GM12865 (cell line): Measurements from ENCODE around the gene DIS3L2.
"Not testable (repeated sequence)": the region's sequence is repeated elsewhere in the genome, so short reads cannot be mapped to it uniquely, and the experiment has no call there.

Experiments
- DNase-seq: peaks from one replicate; pipeline ENCODE4 v3.0.0; 2010; ENCODE audit warnings: low read depth
- H3K4me3 ChIP-seq: 2 replicates; pipeline ENCODE4 v1.5.1; 2011; ENCODE audit warnings: mild to moderate bottlenecking, low read depth, low read length, control low read depth
- TF ChIP-seq, protein P1 (sequence below): IDR thresholded peaks from 2 replicates; pipeline ENCODE4 v1.5.1; 2011; ENCODE audit warnings: low read length, control low read depth, low read depth, inconsistent platforms; ENCODE audit not compliant: insufficient read depth; ENCODE audit errors: missing control alignments

DIS3L2 gene

DNA sequence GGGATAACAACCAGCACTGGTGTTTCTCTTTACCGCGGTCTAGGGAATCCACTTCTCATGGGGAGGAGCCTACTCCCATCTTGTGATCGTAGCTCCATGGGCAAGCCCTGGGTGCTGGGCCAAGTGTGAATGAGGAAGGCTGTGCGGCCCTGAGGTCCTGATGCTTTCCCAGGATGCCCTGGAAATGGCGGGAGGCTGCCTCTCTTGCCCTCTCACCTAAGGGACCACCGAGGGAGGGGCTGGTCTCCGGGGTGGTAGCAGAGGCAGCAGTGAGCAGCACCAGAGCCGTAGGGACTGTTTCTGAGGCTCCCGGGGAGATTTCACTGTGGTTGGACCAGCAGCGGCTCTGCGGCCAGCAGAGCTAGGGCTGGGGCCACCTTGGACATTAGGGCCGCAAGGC is 19.8 kb upstream of the DIS3L2 start:
- TF ChIP-seq, protein P1, sequence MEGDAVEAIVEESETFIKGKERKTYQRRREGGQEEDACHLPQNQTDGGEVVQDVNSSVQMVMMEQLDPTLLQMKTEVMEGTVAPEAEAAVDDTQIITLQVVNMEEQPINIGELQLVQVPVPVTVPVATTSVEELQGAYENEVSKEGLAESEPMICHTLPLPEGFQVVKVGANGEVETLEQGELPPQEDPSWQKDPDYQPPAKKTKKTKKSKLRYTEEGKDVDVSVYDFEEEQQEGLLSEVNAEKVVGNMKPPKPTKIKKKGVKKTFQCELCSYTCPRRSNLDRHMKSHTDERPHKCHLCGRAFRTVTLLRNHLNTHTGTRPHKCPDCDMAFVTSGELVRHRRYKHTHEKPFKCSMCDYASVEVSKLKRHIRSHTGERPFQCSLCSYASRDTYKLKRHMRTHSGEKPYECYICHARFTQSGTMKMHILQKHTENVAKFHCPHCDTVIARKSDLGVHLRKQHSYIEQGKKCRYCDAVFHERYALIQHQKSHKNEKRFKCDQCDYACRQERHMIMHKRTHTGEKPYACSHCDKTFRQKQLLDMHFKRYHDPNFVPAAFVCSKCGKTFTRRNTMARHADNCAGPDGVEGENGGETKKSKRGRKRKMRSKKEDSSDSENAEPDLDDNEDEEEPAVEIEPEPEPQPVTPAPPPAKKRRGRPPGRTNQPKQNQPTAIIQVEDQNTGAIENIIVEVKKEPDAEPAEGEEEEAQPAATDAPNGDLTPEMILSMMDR: no peak
- no peak overlapping the region for H3K4me3 ChIP-seq
- no peak for DNase-seq

DNA sequence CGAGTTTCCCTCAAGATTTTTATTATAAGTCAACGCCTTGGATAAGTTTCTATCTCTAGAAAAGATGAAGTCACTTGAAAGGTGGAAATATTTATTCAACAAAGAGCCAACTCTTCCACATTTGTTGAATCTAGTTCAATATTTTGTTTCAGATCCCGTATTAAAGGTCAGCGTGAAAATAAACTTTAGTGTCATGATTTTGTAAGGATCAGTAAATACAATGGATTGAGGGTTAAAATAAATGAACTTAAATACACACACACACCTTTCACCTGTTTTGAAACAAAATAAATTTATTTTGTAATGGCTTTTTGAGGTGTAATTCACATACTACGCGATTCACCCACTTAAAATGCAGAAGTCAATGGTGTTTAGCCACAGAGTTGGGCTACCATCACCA is 19.3 kb upstream of the DIS3L2 start:
- no peak overlapping the region for H3K4me3 ChIP-seq
- TF ChIP-seq, protein P1: no peak
- no peak for DNase-seq

DNA sequence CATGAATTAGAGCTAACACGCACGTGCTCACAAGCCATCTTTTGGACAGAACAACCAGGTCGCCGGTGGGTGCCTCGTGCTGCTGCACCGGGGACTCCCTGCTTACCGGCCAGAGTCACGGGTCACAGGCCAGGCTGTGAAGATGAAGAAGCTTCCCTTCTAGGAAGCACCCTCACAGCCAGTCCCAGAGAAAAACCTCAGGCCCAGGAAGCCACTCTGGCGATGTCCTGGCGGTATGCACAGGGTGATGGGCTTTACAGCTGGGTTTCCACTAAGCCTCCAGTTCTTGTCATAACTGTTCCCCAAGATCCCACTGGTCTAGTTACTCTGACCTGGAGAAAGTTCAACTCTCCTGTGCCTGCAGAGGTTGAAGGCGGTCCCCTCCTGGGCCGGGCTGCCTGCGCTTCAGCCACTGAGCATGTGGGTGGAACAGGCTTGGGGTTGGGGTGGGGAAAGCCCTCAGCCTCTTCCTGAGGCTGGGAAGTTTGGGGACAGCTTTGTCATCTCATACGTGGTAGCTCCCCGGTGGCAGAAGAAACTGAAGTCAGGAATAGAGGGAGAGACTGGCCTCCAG is 15.2 kb upstream of the DIS3L2 start:
- no peak for DNase-seq
- TF ChIP-seq, protein P1: no peak
- H3K4me3 ChIP-seq: no peak overlapping the region

DNA sequence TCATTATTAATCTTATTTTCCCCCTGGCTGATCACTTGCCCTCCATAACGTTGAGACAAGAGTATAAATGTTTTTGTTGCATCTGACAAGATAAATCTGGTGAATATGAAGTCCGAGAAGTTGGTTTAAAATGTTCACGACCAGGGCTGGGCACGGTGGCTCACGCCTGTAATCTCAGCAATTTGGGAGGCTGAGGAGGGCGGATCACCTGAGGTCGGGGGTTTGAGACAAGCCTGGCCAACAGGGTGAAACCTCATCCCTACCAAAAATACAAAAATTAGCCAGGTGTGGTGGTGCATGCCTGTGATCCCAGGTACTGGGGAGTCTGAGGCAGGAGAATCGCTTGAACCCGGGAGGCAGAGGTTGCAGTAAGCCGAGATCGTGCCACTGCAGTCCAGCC is 14.4 kb upstream of the DIS3L2 start:
- not testable (repeated sequence) for DNase-seq, H3K4me3 ChIP-seq

DNA sequence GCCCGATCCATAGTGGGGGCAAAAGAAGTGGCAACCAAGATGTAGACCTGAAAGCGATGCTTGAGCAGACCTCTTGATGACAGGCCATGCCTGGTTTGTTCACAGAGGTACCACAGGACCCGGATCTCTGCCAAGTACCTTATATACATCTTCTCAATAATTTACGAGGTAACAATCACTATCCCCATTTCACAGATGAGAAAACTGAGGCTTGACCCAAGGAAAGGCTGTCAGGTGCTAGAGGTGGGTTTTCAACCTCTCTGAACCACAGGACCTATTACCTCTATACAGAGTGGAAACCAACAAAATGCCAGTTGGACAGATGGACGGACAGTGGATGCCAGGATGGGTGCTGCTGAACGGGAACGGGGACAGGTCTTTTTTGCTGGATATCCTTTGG is 13.8 kb upstream of the DIS3L2 start:
- TF ChIP-seq, protein P1: no peak
- H3K4me3 ChIP-seq: no peak overlapping the region
- no peak for DNase-seq

DNA sequence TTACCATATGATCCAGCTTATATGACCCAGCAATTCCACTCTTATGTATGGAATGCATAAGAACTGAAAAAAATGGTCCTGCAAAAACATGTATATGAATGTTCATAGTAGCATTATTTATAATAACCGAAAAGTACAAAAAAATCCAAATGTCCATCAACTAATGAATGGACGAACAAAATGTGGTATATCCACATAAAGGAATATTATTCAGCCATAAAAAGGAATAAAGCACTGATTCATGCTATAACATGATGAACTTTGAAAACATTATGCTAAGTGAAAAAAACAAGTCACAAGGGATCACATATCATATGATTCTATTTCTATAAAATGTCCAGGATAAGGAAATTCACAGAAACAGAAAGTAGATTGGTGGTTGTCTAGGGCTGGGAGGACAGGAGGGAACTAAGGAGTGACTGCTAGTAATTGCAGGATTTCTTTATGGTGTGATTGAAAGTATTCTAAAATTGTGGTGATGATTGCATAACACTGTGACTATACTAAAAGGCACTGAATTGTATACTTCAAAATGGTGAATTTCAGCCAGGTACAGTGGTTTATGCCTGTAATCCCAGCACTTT is 10.0 kb upstream of the DIS3L2 start:
- DNase-seq: no peak
- TF ChIP-seq, protein P1: no peak
- no peak overlapping the region for H3K4me3 ChIP-seq

DNA sequence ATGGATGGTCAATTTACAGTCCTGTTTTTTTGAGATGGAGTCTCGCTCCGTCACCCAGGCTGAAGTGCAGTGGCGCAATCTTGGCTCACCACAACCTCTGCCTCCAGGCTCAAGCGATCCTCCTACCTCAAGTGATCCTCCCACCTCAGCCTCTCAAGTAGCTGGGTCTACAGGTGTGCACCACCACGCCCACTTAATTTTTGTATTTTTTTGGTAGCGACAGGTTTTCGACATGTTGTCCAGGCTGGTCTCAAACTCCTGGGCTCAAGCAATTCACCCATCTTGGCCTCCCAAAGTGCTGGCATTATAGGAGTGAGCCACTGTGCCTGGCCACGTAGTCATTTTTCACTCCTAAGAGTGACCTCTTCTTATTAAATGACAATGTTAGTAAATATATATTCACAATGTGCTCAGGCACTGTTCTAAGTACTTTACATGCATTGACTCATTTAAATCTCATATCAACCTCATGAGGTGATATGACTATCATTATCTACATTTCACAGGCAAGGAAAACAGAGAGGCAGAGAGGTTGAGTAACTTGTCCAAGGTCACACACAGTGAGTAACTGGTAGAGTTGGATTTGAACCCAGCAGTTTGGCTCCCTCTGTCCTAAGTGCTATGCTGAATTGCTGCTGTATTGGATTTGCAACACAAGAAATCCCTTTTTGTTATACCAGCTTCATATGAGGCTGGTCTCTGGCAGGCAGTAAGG is 5.6 kb upstream of the DIS3L2 start:
- TF ChIP-seq, protein P1: no peak
- DNase-seq: no peak
- no peak overlapping the region for H3K4me3 ChIP-seq
